ENCODE data around the gene RMRP.

Gene RMRP

DNA sequence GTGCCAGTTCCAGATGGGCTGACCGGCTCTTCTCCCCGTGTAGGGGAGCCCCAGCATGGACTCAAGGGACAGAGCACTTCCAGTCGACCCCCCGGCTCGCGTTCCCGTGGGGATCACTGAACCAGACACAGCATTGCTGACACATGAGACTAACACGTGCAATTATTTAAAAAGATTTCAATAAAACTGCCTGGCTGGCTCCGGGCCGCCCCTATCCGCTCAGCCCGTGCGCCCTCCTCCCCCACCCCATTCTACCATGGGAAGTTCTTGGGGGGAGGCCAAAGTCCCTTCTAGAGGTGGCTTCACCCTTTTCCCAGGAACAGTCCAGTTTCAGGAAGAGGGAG, 48.0 kb downstream of the RMRP start:
- DNase-seq: no peak

DNA sequence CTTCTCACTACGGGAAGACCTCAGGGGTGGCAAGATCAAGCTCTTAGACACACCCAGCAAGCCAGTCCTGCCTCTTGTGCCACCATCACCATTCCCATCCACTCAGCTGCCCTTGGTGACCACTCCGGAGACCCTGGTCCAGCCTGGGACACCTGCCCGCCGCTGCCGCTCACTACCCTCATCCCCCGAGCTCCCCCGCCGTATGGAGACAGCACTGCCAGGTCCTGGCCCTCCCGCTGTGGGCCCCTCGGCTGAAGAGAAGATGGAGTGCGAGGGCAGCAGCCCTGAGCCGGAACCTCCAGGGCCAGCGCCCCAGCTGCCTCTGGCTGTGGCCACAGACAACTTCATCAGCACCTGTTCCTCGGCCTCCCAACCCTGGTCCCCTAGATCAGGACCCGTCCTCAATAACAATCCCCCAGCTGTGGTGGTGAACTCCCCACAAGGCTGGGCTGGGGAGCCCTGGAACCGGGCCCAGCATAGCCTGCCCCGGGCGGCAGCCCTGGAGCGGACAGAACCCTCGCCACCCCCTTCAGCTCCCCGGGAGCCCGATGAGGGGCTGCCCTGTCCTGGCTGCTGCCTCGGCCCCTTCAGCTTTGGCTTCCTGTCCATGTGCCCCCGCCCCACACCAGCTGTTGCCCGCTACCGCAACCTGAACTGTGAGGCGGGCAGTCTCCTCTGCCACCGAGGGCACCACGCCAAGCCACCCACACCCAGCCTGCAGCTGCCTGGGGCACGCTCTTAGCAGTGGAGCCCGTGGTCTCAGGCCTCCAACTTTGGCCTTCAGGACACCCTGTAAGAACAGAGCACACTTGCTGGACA, 48.6 kb downstream of the RMRP start:
- no peak for DNase-seq

DNA sequence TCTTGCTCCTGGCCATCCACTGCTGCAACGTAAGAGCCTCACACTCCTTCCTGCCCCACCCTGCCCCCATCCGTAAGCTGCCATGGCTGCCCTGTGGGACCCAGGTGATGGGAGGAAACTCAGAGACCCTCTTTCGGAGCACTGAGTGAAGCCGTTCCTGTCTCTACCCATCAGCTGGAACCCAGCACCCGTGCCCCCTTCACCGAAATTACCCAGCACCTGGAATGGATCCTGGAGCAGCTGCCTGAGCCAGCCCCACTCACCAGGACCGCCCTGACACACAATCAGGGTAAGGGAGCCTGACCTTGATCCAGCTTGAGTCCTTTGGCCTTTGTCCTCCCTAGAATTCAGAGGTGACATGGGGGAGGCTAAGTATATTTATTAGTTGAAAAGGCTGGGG, 49.6 kb downstream of the RMRP start:
- no peak for DNase-seq
